GM12892 (cell line): ENCODE measurements around the gene HMCN1.
"Not testable (repeated sequence)": the region's sequence is repeated elsewhere in the genome, so short reads cannot be mapped to it uniquely, and the experiment has no call there.

Experiments used
- POLR2A ChIP-seq: IDR thresholded peaks from 2 replicates; pipeline ENCODE4 v1.6.1; 2011; ENCODE audit warnings: low read depth, low read length, control low read depth
- POLR2AphosphoS5 ChIP-seq: IDR thresholded peaks from 2 replicates; pipeline ENCODE4 v1.6.1; 2011; ENCODE audit warnings: low read depth, low read length, control low read depth
- TAF1 ChIP-seq: IDR thresholded peaks from 2 replicates; pipeline ENCODE4 v1.6.1; 2011; ENCODE audit warnings: low read depth, mild to moderate bottlenecking, control low read depth, low read length, borderline replicate concordance

DNA sequence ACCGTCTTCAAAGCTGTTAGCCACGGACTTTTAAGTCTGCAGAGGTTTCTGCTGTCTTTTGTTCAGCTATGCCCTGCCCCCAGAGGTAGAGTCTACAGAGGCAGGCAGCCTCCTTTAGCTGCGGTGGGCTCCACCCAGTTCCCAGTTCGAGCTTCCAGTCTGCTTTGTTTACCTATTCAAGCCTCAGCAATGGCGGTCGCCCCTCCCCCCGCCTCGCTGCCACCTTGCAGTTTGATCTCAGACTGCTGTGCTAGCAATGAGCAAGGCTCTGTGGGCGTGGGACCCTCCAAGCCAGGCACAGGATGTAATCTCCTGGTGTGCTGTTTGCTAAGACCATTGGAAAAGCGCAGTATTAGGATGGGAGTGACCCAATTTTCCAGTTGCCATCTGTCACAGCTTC, 49.7 kb downstream of the HMCN1 start:
- not testable (repeated sequence) for TF ChIP-seq TAF1, POLR2A, POLR2AphosphoS5
